DOHH2 (cell line): ENCODE data around the gene TAF4B.

Source experiments
- CTCF ChIP-seq: fragments of 200-600 bp; sonication (generic); IDR thresholded peaks from one replicate; pipeline ENCODE4 v1.5.1; 2014; ENCODE audit warnings: antibody characterized with exemption, mild to moderate bottlenecking, low read depth, low read length; ENCODE audit not compliant: poor library complexity, severe bottlenecking
- EZH2phosphoT487 ChIP-seq: fragments of 200-600 bp; sonication (generic); IDR thresholded peaks from 2 replicates; pipeline ENCODE4 v1.6.1; 2017; ENCODE audit warnings: borderline replicate concordance, mild to moderate bottlenecking, antibody characterized with exemption, low read length, moderate library complexity, mixed read lengths

- TF ChIP-seq CTCF (no peak), EZH2phosphoT487 (no peak)
Measured at GRCh38 chr18:26417190-26417589, 190.9 kb downstream of the TAF4B start.
